Panc1 (cell line): ENCODE measurements around the gene FAM13C. TPM values are rescaled to one million over a fixed set of nuclear protein-coding genes. Genes with fewer than 3 reads are reported as not detected.

Experiments
- ATAC-seq: fragments of 200-7000 bp; cut with Tn5 transposase; 2 replicates; pipeline ENCODE4 v1.9.1; 2020; ENCODE audit warnings: mild to moderate bottlenecking, moderate library complexity
- BruUV-seq: library from RNA; stranded (reverse); fragments of 400-500 nt; replicated peaks from 2 replicates; lab custom pipeline; 2021; lab: Mats Ljungman, UMichigan
- CTCF ChIA-PET: fragments of 300-600 bp; sonication (Branson Sonifier 250); formaldehyde crosslinking; loops from one replicate; lab custom pipeline; 2022; ENCODE audit warnings: antibody characterized with exemption; lab: Charles Lee
- POLR2A ChIA-PET: fragments of 300-600 bp; sonication (Branson Sonifier 250); formaldehyde crosslinking; loops from one replicate; lab custom pipeline; 2022; ENCODE audit warnings: antibody characterized with exemption; lab: Charles Lee
- DNase-seq: peaks from one replicate; pipeline ENCODE4 v3.0.0-alpha.2; 2010; ENCODE audit warnings: low read depth, low spot score
- H3K27ac ChIP-seq: 2 replicates; pipeline ENCODE4 v1.5.1; 2011; ENCODE audit warnings: mild to moderate bottlenecking, low read length, inconsistent platforms
- H3K27me3 ChIP-seq: fragments of 200-500 bp; sonication (Bioruptor generic); 2 replicates; pipeline ENCODE4 v1.6.0; 2014; ENCODE audit warnings: low read length, inconsistent platforms; ENCODE audit not compliant: control insufficient read depth, insufficient read depth
- H3K36me3 ChIP-seq: fragments of 200-500 bp; sonication (Bioruptor generic); 2 replicates; pipeline ENCODE4 v1.5.1; 2014; ENCODE audit warnings: inconsistent platforms, mild to moderate bottlenecking, low read length, moderate library complexity; ENCODE audit not compliant: control insufficient read depth, insufficient read depth
- H3K4me1 ChIP-seq: 2 replicates; pipeline ENCODE4 v1.5.1; 2011; ENCODE audit warnings: inconsistent platforms, mild to moderate bottlenecking, low read length, moderate library complexity; ENCODE audit not compliant: control insufficient read depth, insufficient read depth
- H3K4me3 ChIP-seq, 2 experiments: 2 replicates each; pipeline ENCODE4 v1.5.1; 2011 to 2012; ENCODE audit warnings: low read depth in 2 of 2, low read length in 2 of 2, mild to moderate bottlenecking in 2 of 2, inconsistent platforms in 1 of 2, moderate library complexity in 1 of 2
- H3K9me3 ChIP-seq: fragments of 200-500 bp; sonication (Bioruptor generic); 2 replicates; pipeline ENCODE4 v1.5.1; 2014; ENCODE audit warnings: low read depth, mild to moderate bottlenecking, inconsistent platforms, low read length, moderate library complexity; ENCODE audit not compliant: control insufficient read depth, insufficient read depth
- CTCF ChIP-seq: fragments of 450-650 bp; IDR thresholded peaks from 2 replicates; pipeline ENCODE4 v1.5.1; 2017; ENCODE audit warnings: mild to moderate bottlenecking
- POLR2AphosphoS5 ChIP-seq: IDR thresholded peaks from 2 replicates; pipeline ENCODE4 v1.6.1; 2012; ENCODE audit warnings: mild to moderate bottlenecking, low read depth, low read length, moderate library complexity
- REST ChIP-seq, 2 experiments: IDR thresholded peaks; 2 replicates each; pipeline ENCODE4 v1.6.1; 2011 to 2012; ENCODE audit warnings: low read depth in 2 of 2, control low read depth in 1 of 2, low read length in 1 of 2, mild to moderate bottlenecking in 1 of 2, moderate library complexity in 1 of 2; ENCODE audit not compliant: insufficient read depth in 1 of 2
- SIN3A ChIP-seq: IDR thresholded peaks from 2 replicates; pipeline ENCODE4 v1.6.1; 2012; ENCODE audit warnings: low read depth, mild to moderate bottlenecking, low read length, moderate library complexity, borderline replicate concordance; ENCODE audit not compliant: insufficient read depth
- TCF7L2 ChIP-seq: IDR thresholded peaks from 2 replicates; pipeline ENCODE4 v1.6.1; 2011; ENCODE audit warnings: mild to moderate bottlenecking, low read depth, low read length, inconsistent platforms
- in situ Hi-C: cut with HindIII; loops from 2 replicates; pipeline ENCODE4 v1.10.0; 2016; ENCODE audit warnings: low sequenced_read_pairs, low pct_unique_long_range_greater_than_20kb
- intact Hi-C: fragments of 100-400 bp; cut with micrococcal nuclease; formaldehyde crosslinking; loops from one replicate; pipeline ENCODE4 v1.10.0; 2022; ENCODE audit not compliant: unreplicated experiment
- total RNA-seq: library from RNA; stranded (reverse); gene quantifications from one replicate; pipeline ENCODE4 v1.2.1, GENCODE V29; 2021; ENCODE audit not compliant: unreplicated experiment

FAM13C gene
- total RNA-seq, 1 experiment from 2014 or later = not detected

- H3K36me3 ChIP-seq = no peaks in the 10 kb centered on the region
- ATAC-seq = no peak
- no peak overlapping the region for H3K4me3 ChIP-seq
- no peak overlapping the region for H3K27ac ChIP-seq
- intact Hi-C loops (no loop called here), in situ Hi-C loops (no loop called here)
- H3K9me3 ChIP-seq = no peaks in the 10 kb centered on the region
- TF ChIP-seq CTCF = no peak
- no peak for TF ChIP-seq REST (IDR thresholded peaks at IDR 0.05; ENCODE audit: insufficient read depth in 1 of 2, low read depth in 2 of 2, low read length in 1 of 2)
- no peak for TF ChIP-seq SIN3A
- TF ChIP-seq TCF7L2 = no peak
- no peak for TF ChIP-seq POLR2AphosphoS5
- DNase-seq = no peak
- H3K4me1 ChIP-seq = no peaks in the 10 kb centered on the region
- no peaks in the 10 kb centered on the region for H3K27me3 ChIP-seq
- no TSS peak for BruUV-seq
- POLR2A ChIA-PET = no interaction called here
- CTCF ChIA-PET = interaction anchor here (0.6 kb wide), 2 partner anchors 38 to 351 kb away, joined by 3 to 5 read pairs; no protein-coding TSS in a partner anchor
These were observed 132.9 kb downstream of the FAM13C start for GRCh38 chr10:59229441-59229840.

- Histone ChIP-seq H3K9me3 (no peaks in the 10 kb centered on the region), H3K4me1 (no peaks in the 10 kb centered on the region), H3K27me3 (no peaks in the 10 kb centered on the region), H3K36me3 (no peaks in the 10 kb centered on the region), H3K27ac (no peak overlapping the region), H3K4me3 (no peak overlapping the region)
- intact Hi-C loops = no loop called here
- ChIA-PET POLR2A (no interaction called here), CTCF (no interaction called here)
- TF ChIP-seq REST (IDR thresholded peaks at IDR 0.05; ENCODE audit: insufficient read depth in 1 of 2, low read depth in 2 of 2, low read length in 1 of 2) (no peak), SIN3A (no peak), POLR2AphosphoS5 (no peak), TCF7L2 (no peak)
- no TSS peak for BruUV-seq
- ATAC-seq (no peak), DNase-seq (no peak)
- in situ Hi-C loops = no loop called here
These were observed 135.1 kb downstream of the FAM13C start for GRCh38 chr10:59227136-59227673.
